ENCODE results near the gene SCAF4. TPM values are rescaled to one million over a fixed set of nuclear protein-coding genes. Genes with fewer than 3 reads are reported as not detected.
"Not testable (repeated sequence)": the region's sequence is repeated elsewhere in the genome, so short reads cannot be mapped to it uniquely, and the experiment has no call there.

SCAF4 gene
- total RNA-seq, 1 donor from 2014 or later, result 32.7 TPM

GRCh38 chr21:31750843-31751242, 18.9 kb upstream of the SCAF4 start:
- H3K27me3 ChIP-seq, result no peaks in the 10 kb centered on the region
- ATAC-seq (no peak), DNase-seq (no peak)
- no peak overlapping the region for H3K27ac ChIP-seq
- no peak for TF ChIP-seq CTCF (IDR thresholded peaks at IDR 0.05)
- H3K36me3 ChIP-seq, result no peaks in the 10 kb centered on the region
- H3K4me1 ChIP-seq, result no peaks in the 10 kb centered on the region
- intact Hi-C loops (cut with DNase I), result no loop called here
- no peaks in the 10 kb centered on the region for H3K9me3 ChIP-seq
- H3K4me3 ChIP-seq, result no peak overlapping the region

GRCh38 chr21:31744182-31744800, 12.4 kb upstream of the SCAF4 start:
- intact Hi-C loops (cut with DNase I), result no loop called here
- H3K27me3 ChIP-seq, result no peaks in the 10 kb centered on the region
- H3K36me3 ChIP-seq, result no peaks in the 10 kb centered on the region
- DNase-seq, result no peak
- peak; percentile 51 for ATAC-seq
- no peak overlapping the region for H3K4me3 ChIP-seq
- TF ChIP-seq CTCF (IDR thresholded peaks at IDR 0.05), result no peak
- no peaks in the 10 kb centered on the region for H3K4me1 ChIP-seq
- H3K9me3 ChIP-seq, result no peaks in the 10 kb centered on the region
- H3K27ac ChIP-seq, result no peak overlapping the region

GRCh38 chr21:31743712-31744111, 11.8 kb upstream of the SCAF4 start:
- H3K27me3 ChIP-seq, result no peaks in the 10 kb centered on the region
- TF ChIP-seq CTCF (IDR thresholded peaks at IDR 0.05), result no peak

GRCh38 chr21:31741116-31741515, 9.2 kb upstream of the SCAF4 start:
- Histone ChIP-seq H3K4me3 (no peak overlapping the region), H3K4me1 (no peaks in the 10 kb centered on the region), H3K27ac (no peak overlapping the region), H3K36me3 (no peaks in the 10 kb centered on the region), H3K27me3 (no peaks in the 10 kb centered on the region), H3K9me3 (no peaks in the 10 kb centered on the region)
- DNase-seq, result no peak
- no peak for ATAC-seq
- TF ChIP-seq CTCF (IDR thresholded peaks at IDR 0.05), result no peak
- intact Hi-C loops (cut with DNase I), result no loop called here

More at GRCh38 chr21:31743712-31744111, 11.8 kb upstream of the SCAF4 start:
- no peak for ATAC-seq
- Histone ChIP-seq H3K27ac (no peak overlapping the region), H3K4me3 (no peak overlapping the region), H3K9me3 (no peaks in the 10 kb centered on the region), H3K36me3 (no peaks in the 10 kb centered on the region), H3K4me1 (no peaks in the 10 kb centered on the region)
- intact Hi-C loops (cut with DNase I), result no loop called here
- DNase-seq, result no peak

- ATAC-seq, result not testable (repeated sequence)
Observed at GRCh38 chr21:31737586-31738397, 5.9 kb upstream of the SCAF4 start.

GRCh38 chr21:31735511-31735992, 3.6 kb upstream of the SCAF4 start:
- intact Hi-C loops (cut with DNase I), result no loop called here
- H3K9me3 ChIP-seq, result no peaks in the 10 kb centered on the region
- H3K36me3 ChIP-seq, result no peaks in the 10 kb centered on the region
- ATAC-seq (no peak), DNase-seq (no peak)
- H3K27me3 ChIP-seq, result no peaks in the 10 kb centered on the region
- H3K4me3 ChIP-seq, result no peak overlapping the region
- peaks cover 15% of the 10 kb centered on the region for H3K4me1 ChIP-seq
- TF ChIP-seq CTCF (IDR thresholded peaks at IDR 0.05), result no peak
- no peak overlapping the region for H3K27ac ChIP-seq

More at GRCh38 chr21:31737586-31738397, 5.9 kb upstream of the SCAF4 start:
- H3K36me3 ChIP-seq; H3K27ac ChIP-seq; H3K9me3 ChIP-seq; DNase-seq; intact Hi-C loops (cut with DNase I); H3K4me3 ChIP-seq; H3K27me3 ChIP-seq: not testable (repeated sequence)
- peaks cover 11% of the 10 kb centered on the region for H3K4me1 ChIP-seq

Data from upper lobe of right lung (tissue), 1 donor.